ENCODE measurements around the gene ARID3C. TPM values are rescaled to one million over a fixed set of nuclear protein-coding genes. Genes with fewer than 3 reads are reported as not detected.

Gene ARID3C
- total RNA-seq, 1 donor from 2014 or later = not detected

DNA sequence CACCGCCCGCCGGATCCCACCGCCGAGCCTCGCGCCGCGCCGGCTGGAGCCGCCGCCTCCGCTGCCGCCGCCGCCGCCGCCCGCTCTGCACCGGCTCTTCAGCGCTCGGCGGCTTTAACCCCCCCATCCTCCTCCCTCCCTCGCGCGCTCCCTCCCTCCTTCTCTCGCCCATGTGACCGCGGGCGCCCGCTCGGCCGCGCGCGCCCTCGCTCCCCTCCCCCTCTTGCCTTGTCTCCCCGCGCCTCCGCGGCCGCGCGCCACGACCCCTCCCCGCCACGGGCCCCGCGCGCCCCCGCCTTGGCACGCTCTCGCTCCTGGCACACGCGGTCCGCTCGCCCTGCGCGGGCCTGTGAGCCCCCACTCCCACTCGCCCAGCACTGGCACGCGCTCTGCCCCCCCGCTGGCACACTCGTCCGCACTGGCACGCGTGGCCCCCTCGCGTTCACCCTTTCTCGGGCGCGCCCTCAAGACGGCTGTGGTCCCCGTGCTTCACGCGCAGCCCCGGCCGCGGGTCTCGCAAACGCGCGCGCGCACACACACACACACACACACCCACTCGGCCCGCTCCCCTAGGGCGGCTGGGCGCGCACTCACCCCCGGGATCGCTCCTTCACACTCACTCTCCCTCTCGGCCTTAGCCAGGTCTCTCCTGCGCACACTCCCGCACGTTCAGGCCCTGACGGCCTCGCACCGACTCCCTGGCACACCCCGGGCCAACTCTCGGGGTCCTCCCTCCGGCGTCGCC, 39.1 kb downstream of the ARID3C start, which contains the start of gene CNTFR:
TSS of gene CNTFR (minus strand) at position 89 of the 745 bp plus-strand sequence. CDS start 20,743 bp downstream, outside the sequence.
- TF ChIP-seq CTCF (IDR thresholded peaks at IDR 0.05) (no peak), POLR2A (IDR thresholded peaks at IDR 0.05) (peak in 1 of 2 donors; percentile 65), POLR2AphosphoS5 (IDR thresholded peaks at IDR 0.05; ENCODE audit: insufficient read depth in 1 of 2, low read depth in 1 of 2) (no peak)
- intact Hi-C loops (cut with DNase I) = loop anchor here (5.0 to 10.0 kb wide), 2 partner anchors 43 to 185 kb away; no protein-coding TSS in a partner anchor

DNA sequence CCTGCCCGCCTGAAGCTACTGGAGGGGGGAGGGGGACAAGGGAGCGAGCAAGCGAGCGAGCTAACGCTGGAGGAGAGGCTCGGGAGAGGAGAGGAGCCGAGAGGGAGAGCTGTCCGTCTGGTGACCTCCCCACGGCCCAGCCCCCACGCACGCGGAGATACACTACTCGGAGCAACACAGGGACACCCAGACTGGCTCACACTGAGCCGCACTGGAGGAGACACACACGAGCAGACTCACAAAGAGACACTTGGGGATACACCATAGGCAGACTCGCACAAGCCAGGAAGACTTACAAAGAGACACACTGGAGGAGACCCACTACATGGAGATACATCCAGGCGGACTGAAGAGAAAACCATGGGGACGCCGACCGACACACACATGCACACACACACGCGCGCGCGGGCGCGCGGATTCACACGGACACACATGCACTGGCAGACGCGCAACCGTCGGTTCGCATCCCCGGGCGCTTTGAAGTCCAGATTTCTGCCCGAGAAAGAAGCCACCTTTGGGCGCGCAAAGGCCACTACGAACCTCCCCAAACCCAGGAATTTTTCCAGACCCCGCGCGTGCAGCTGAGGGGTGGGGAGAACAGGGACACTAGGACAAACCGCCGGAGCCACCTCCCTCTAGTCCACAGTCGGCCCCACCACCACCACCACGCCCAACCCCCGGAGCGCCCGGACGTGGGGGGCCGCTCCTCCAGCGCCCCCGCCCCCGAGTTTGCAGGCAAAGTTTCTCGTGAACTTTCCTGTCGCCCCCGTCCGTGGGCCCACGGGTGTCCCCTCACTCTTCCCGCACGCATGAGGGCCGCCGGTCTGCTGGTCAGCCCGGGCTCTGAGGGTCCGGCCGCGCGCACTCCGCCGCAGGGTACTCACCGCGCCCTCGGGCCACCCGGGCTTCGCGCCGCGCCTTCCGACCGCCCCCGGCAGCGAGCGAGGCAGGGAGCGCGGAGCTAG, 39.9 kb downstream of the ARID3C start:
- H3K4me3 ChIP-seq = peak overlapping the region; percentile 52 to 68
- TF ChIP-seq POLR2A (IDR thresholded peaks at IDR 0.05) (no peak), CTCF (IDR thresholded peaks at IDR 0.05) (no peak), POLR2AphosphoS5 (IDR thresholded peaks at IDR 0.05; ENCODE audit: insufficient read depth in 1 of 2, low read depth in 1 of 2) (no peak)
- intact Hi-C loops (cut with DNase I) = no loop called here
- H3K27me3 ChIP-seq = no peaks in the 10 kb centered on the region
- no peaks in the 10 kb centered on the region for H3K36me3 ChIP-seq
- H3K4me1 ChIP-seq = peaks cover 52% of the 10 kb centered on the region
- H3K27ac ChIP-seq = peak overlapping the region; percentile 82
- no peaks in the 10 kb centered on the region for H3K9me3 ChIP-seq
- DNase-seq (ENCODE audit: extremely low spot score in 2 of 2) = no peak

More for the DNA sequence above, 39.1 kb downstream of the ARID3C start, which contains the start of gene CNTFR:
- H3K4me1 ChIP-seq = peaks cover 58% of the 10 kb centered on the region
- H3K27ac ChIP-seq = peak within 1 kb of the TSS; percentile 82
- no peaks in the 10 kb centered on the region for H3K9me3 ChIP-seq
- no peaks in the 10 kb centered on the region for H3K36me3 ChIP-seq
- H3K27me3 ChIP-seq = no peaks in the 10 kb centered on the region
- no peak for DNase-seq (ENCODE audit: extremely low spot score in 2 of 2)
- peak within 1 kb of the TSS; percentile 52 to 68 for H3K4me3 ChIP-seq

GRCh38 chr9:34587271-34587670, 41.6 kb downstream of the ARID3C start:
- Histone ChIP-seq H3K27me3 (no peaks in the 10 kb centered on the region), H3K36me3 (no peaks in the 10 kb centered on the region), H3K27ac (no peak overlapping the region), H3K9me3 (no peaks in the 10 kb centered on the region), H3K4me3 (no peak overlapping the region), H3K4me1 (peaks cover 37% of the 10 kb centered on the region)
- intact Hi-C loops (cut with DNase I) = no loop called here
- DNase-seq (ENCODE audit: extremely low spot score in 2 of 2) = no peak
- TF ChIP-seq POLR2AphosphoS5 (IDR thresholded peaks at IDR 0.05; ENCODE audit: insufficient read depth in 1 of 2, low read depth in 1 of 2) (no peak), POLR2A (IDR thresholded peaks at IDR 0.05) (no peak), CTCF (IDR thresholded peaks at IDR 0.05) (no peak)

DNA sequence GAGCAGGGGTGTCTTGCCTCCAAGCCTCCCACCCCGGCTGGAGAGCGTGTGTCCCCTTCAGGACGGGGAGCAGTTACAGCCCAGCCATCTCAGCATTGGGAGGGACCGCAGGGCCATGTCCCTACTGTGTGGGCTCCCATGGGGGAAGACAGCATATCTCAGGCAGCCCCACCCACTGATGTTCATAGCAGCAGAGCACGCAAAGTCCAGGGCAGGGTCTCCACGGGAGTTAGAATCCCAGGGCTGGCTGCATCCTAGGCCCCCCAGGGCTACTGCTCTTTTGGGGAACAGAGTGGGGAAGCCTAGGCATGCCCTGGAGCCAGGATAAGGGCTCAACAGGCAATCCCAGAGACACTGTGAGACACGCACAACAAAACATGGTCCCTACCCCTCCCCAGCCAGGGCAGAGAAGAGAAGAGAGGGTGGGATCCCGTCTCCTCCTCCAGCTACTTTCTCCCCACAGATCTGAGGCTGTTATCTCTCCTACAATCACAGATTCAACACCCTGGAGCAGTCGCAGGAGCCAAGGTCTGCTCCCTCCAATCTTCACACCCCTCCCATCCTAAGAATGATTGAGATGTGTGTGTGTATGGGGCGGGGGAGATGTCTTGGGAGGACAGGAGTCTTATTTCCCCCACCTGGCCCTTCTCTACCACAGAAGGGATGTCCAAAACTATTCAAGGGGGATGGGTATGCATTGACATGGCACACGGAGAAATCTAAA, 42.8 kb downstream of the ARID3C start:
- H3K4me3 ChIP-seq = no peak overlapping the region
- H3K27ac ChIP-seq = no peak overlapping the region
- intact Hi-C loops (cut with DNase I) = no loop called here
- no peaks in the 10 kb centered on the region for H3K9me3 ChIP-seq
- no peaks in the 10 kb centered on the region for H3K36me3 ChIP-seq
- TF ChIP-seq POLR2AphosphoS5 (IDR thresholded peaks at IDR 0.05; ENCODE audit: insufficient read depth in 1 of 2, low read depth in 1 of 2) (no peak), CTCF (IDR thresholded peaks at IDR 0.05) (no peak), POLR2A (IDR thresholded peaks at IDR 0.05) (no peak)
- no peaks in the 10 kb centered on the region for H3K27me3 ChIP-seq
- DNase-seq (ENCODE audit: extremely low spot score in 2 of 2) = no peak
- peaks cover 25% of the 10 kb centered on the region for H3K4me1 ChIP-seq

Data from vagina (tissue), 2 donors.